Spinal cord (tissue), 10 donors: ENCODE results near the gene CLUH. TPM values are rescaled to one million over a fixed set of nuclear protein-coding genes. Genes with fewer than 3 reads are reported as not detected.
"Not testable (repeated sequence)": the region's sequence is repeated elsewhere in the genome, so short reads cannot be mapped to it uniquely, and the experiment has no call there.

ENCODE experiments used
- DNase-seq, 6 donors: peaks; one replicate each; pipeline versions ENCODE4 v3.0.0 to v3.0.0-alpha.2; 2013 to 2015; ENCODE audit warnings: low spot score in 6 of 6, low read depth in 4 of 6
- H3K27ac ChIP-seq: one replicate; pipeline ENCODE4 v1.5.1; 2013; ENCODE audit warnings: low read depth, low read length, control low read depth
- H3K27me3 ChIP-seq: one replicate; pipeline ENCODE4 v1.6.1; 2013; ENCODE audit warnings: low read length; ENCODE audit not compliant: control insufficient read depth, insufficient read depth
- H3K36me3 ChIP-seq: one replicate; pipeline ENCODE4 v1.6.1; 2013; ENCODE audit warnings: low read length; ENCODE audit not compliant: control insufficient read depth, insufficient read depth
- H3K4me1 ChIP-seq: one replicate; pipeline ENCODE4 v1.6.1; 2013; ENCODE audit warnings: low read length; ENCODE audit not compliant: control insufficient read depth, insufficient read depth
- H3K4me3 ChIP-seq: one replicate; pipeline ENCODE4 v1.5.1; 2013; ENCODE audit warnings: low read depth, low read length, control low read depth
- H3K9me3 ChIP-seq: one replicate; pipeline ENCODE4 v1.6.1; 2013; ENCODE audit warnings: low read length; ENCODE audit not compliant: control insufficient read depth, insufficient read depth
- WGBS: methylation state at CpG from one replicate; pipeline ENCODE4 v1.1.5; 2013; ENCODE audit warnings: missing lambda C conversion rate; ENCODE audit not compliant: insufficient coverage; 5-methylcytosine and 5-hydroxymethylcytosine counted together
- polyA plus RNA-seq, 2 donors: library from polyadenylated mRNA; unstranded; fragments of 120-200 nt; gene quantifications; one replicate each; pipeline ENCODE4 v1.2.1, GENCODE V29; 2013; ENCODE audit not compliant: insufficient read length in 2 of 2
- total RNA-seq, 2 donors: library from RNA; depleted of rRNA in 1 of 2; stranded (reverse); fragments of 120-200 nt in 1 of 2; fragments of >200 nt in 1 of 2; gene quantifications; one replicate each; pipeline versions ENCODE4 v1.2.3 to v1.2.4, GENCODE V29; 2013 to 2014
- donor health status: healthy.

The CLUH gene
- total and polyA plus RNA-seq, 4 donors, result 21.2 to 56.6 (median 39.5) TPM

- Histone ChIP-seq H3K27ac (no peak overlapping the region), H3K4me3 (no peak overlapping the region), H3K27me3 (no peaks in the 10 kb centered on the region), H3K4me1 (peaks cover 25% of the 10 kb centered on the region), H3K9me3 (no peaks in the 10 kb centered on the region), H3K36me3 (peaks cover 91% of the 10 kb centered on the region)
- WGBS, result 65% methylated on average over 38 of the region's 38 CpGs
- DNase-seq, result no peak
Measured at GRCh38 chr17:2704031-2704889, 7.3 kb downstream of the CLUH start.

GRCh38 chr17:2703606-2704005 is 8.0 kb downstream of the CLUH start:
- Histone ChIP-seq H3K4me3 (no peak overlapping the region), H3K9me3 (no peaks in the 10 kb centered on the region), H3K27ac (no peak overlapping the region), H3K27me3 (no peaks in the 10 kb centered on the region), H3K36me3 (peaks cover 93% of the 10 kb centered on the region), H3K4me1 (peaks cover 18% of the 10 kb centered on the region)
- 96% methylated on average over 16 of the region's 16 CpGs for WGBS
- no peak for DNase-seq

GRCh38 chr17:2703181-2703580 is 8.4 kb downstream of the CLUH start:
- DNase-seq, result no peak
- no peaks in the 10 kb centered on the region for H3K27me3 ChIP-seq
- WGBS, result 91% methylated on average over 19 of the region's 20 CpGs

GRCh38 chr17:2701996-2702741 is 9.4 kb downstream of the CLUH start:
- Histone ChIP-seq H3K9me3 (no peaks in the 10 kb centered on the region), H3K27me3 (no peaks in the 10 kb centered on the region), H3K36me3 (peaks cover 94% of the 10 kb centered on the region), H3K27ac (no peak overlapping the region), H3K4me3 (no peak overlapping the region), H3K4me1 (peaks cover 4% of the 10 kb centered on the region)
- no peak for DNase-seq
- 86% methylated on average over 20 of the region's 22 CpGs for WGBS

More at GRCh38 chr17:2703181-2703580, 8.4 kb downstream of the CLUH start:
- Histone ChIP-seq H3K9me3 (no peaks in the 10 kb centered on the region), H3K36me3 (peaks cover 93% of the 10 kb centered on the region), H3K4me3 (no peak overlapping the region), H3K4me1 (peaks cover 14% of the 10 kb centered on the region), H3K27ac (no peak overlapping the region)

GRCh38 chr17:2701161-2701995 is 10.2 kb downstream of the CLUH start:
- Histone ChIP-seq H3K4me3 (no peak overlapping the region), H3K27me3 (no peaks in the 10 kb centered on the region), H3K4me1 (no peaks in the 10 kb centered on the region), H3K36me3 (peaks cover 94% of the 10 kb centered on the region), H3K27ac (no peak overlapping the region), H3K9me3 (no peaks in the 10 kb centered on the region)
- no peak for DNase-seq
- 94% methylated on average over 39 of the region's 41 CpGs for WGBS

GRCh38 chr17:2700491-2701141 is 10.9 kb downstream of the CLUH start:
- DNase-seq, result no peak

GRCh38 chr17:2700030-2700490 is 11.5 kb downstream of the CLUH start:
- no peaks in the 10 kb centered on the region for H3K27me3 ChIP-seq
- no peak overlapping the region for H3K27ac ChIP-seq
- H3K4me3 ChIP-seq, result no peak overlapping the region
- no peaks in the 10 kb centered on the region for H3K4me1 ChIP-seq
- H3K9me3 ChIP-seq, result no peaks in the 10 kb centered on the region
- peaks cover 100% of the 10 kb centered on the region for H3K36me3 ChIP-seq
- WGBS, result 89% methylated on average over 20 of the region's 20 CpGs
- no peak for DNase-seq

More at GRCh38 chr17:2700491-2701141, 10.9 kb downstream of the CLUH start:
- 96% methylated on average over 26 of the region's 27 CpGs for WGBS
- H3K9me3 ChIP-seq, result no peaks in the 10 kb centered on the region
- H3K36me3 ChIP-seq, result peaks cover 98% of the 10 kb centered on the region
- no peak overlapping the region for H3K4me3 ChIP-seq
- no peaks in the 10 kb centered on the region for H3K27me3 ChIP-seq
- H3K27ac ChIP-seq, result no peak overlapping the region
- H3K4me1 ChIP-seq, result no peaks in the 10 kb centered on the region

- not testable (repeated sequence) for H3K9me3 ChIP-seq, H3K4me1 ChIP-seq, H3K27ac ChIP-seq, DNase-seq, H3K4me3 ChIP-seq, H3K27me3 ChIP-seq
- peaks cover 100% of the 10 kb centered on the region for H3K36me3 ChIP-seq
- 99% methylated on average over 13 of the region's 18 CpGs for WGBS
Measured at GRCh38 chr17:2699216-2699805, 12.3 kb downstream of the CLUH start.
